ENCODE data around the gene DHX15. TPM values are rescaled to one million over a fixed set of nuclear protein-coding genes. Genes with fewer than 3 reads are reported as not detected.

The DHX15 gene
- total RNA-seq, 1 experiment from 2014 or later = 240 TPM

- TF ChIP-seq PRDM15 (CRISPR knock-in tag; IDR thresholded peaks at IDR 0.05) = no peak
Observed at GRCh38 chr4:24604558-24605214, 20.3 kb upstream of the DHX15 start (continued).

- Mint-ChIP-seq H3K9me3 (peaks cover 8% of the 10 kb centered on the region), H3K36me3 (no peaks in the 10 kb centered on the region), H3K27ac (no peak overlapping the region), H3K4me3 (no peak overlapping the region), H3K27me3 (ENCODE audit: low read depth) (no peaks in the 10 kb centered on the region), H3K4me1 (peaks cover 18% of the 10 kb centered on the region)
- POLR2A ChIA-PET = no interaction called here
- no peak for ATAC-seq
- CTCF ChIA-PET = no interaction called here
- no peak for DNase-seq (ENCODE audit: low spot score)
- no peak for TF ChIP-seq ZBTB43 (CRISPR knock-in tag; IDR thresholded peaks at IDR 0.05)
- no peak for TF ChIP-seq TP53 (CRISPR knock-in tag; IDR thresholded peaks at IDR 0.05)
- no peak for TF ChIP-seq IRF2 (CRISPR knock-in tag; IDR thresholded peaks at IDR 0.05; ENCODE audit: borderline replicate concordance, low read depth)
- no peak for TF ChIP-seq CDX4 (CRISPR knock-in tag; IDR thresholded peaks at IDR 0.05; ENCODE audit: borderline replicate concordance)
- TF ChIP-seq NR2C2 (CRISPR knock-in tag; IDR thresholded peaks at IDR 0.05) = no peak
- no peak for TF ChIP-seq ZNF416 (CRISPR knock-in tag; IDR thresholded peaks at IDR 0.05)
- no peak for TF ChIP-seq NR1H2 (CRISPR knock-in tag; IDR thresholded peaks at IDR 0.05)
- TF ChIP-seq E2F5 (CRISPR knock-in tag; IDR thresholded peaks at IDR 0.05) = no peak
Observed at GRCh38 chr4:24603343-24603742, 19.0 kb upstream of the DHX15 start.

- no peaks in the 10 kb centered on the region for H3K27me3 Mint-ChIP-seq (ENCODE audit: low read depth)
- no peak for DNase-seq (ENCODE audit: low spot score)
- H3K4me1 Mint-ChIP-seq = peaks cover 21% of the 10 kb centered on the region
- H3K4me3 Mint-ChIP-seq = no peak overlapping the region
- no peak overlapping the region for H3K27ac Mint-ChIP-seq
- H3K9me3 Mint-ChIP-seq = peaks cover 7% of the 10 kb centered on the region
- peak; percentile 32; the same call in 1 of the 2 replicates for ATAC-seq
- no peaks in the 10 kb centered on the region for H3K36me3 Mint-ChIP-seq
- CTCF ChIA-PET = interaction anchor here (0.8 to 1.4 kb wide), 2 partner anchors 54 to 87 kb away, joined by 3 to 5 read pairs; no protein-coding TSS in a partner anchor
- POLR2A ChIA-PET = no interaction called here
- TF ChIP-seq TEAD1 (CRISPR knock-in tag; IDR thresholded peaks at IDR 0.05) = no peak
- no peak for TF ChIP-seq TCF7 (CRISPR knock-in tag; IDR thresholded peaks at IDR 0.05; ENCODE audit: low read depth)
- TF ChIP-seq HMGA2 (CRISPR knock-in tag; IDR thresholded peaks at IDR 0.05) = no peak
- no peak for TF ChIP-seq MLX (CRISPR knock-in tag; IDR thresholded peaks at IDR 0.05)
- no peak for TF ChIP-seq PRDM15 (CRISPR knock-in tag; IDR thresholded peaks at IDR 0.05)
- no peak for TF ChIP-seq ZNF425 (CRISPR knock-in tag; conservative IDR thresholded peaks at IDR 0.05)
- TF ChIP-seq SOX15 (CRISPR knock-in tag; IDR thresholded peaks at IDR 0.05) = no peak
- no peak for TF ChIP-seq NFE2L1 (CRISPR knock-in tag; IDR thresholded peaks at IDR 0.05)
- TF ChIP-seq KAT7 (CRISPR knock-in tag; IDR thresholded peaks at IDR 0.05; ENCODE audit: borderline replicate concordance) = no peak
- no peak for TF ChIP-seq SP1 (CRISPR knock-in tag; conservative IDR thresholded peaks at IDR 0.05)
- no peak for TF ChIP-seq ZNF138 (CRISPR knock-in tag; conservative IDR thresholded peaks at IDR 0.05)
- no peak for TF ChIP-seq ETV6 (CRISPR knock-in tag; IDR thresholded peaks at IDR 0.05)
Observed at GRCh38 chr4:24601121-24601520, 16.8 kb upstream of the DHX15 start.
